Stimulated activated naive B cell treated with anti-CD40 and anti-IgM and Interleukin-4, amounts not matched to agents 10 μg/mL and 1 μg/mL and 100 μg/mL, for 72 hours (primary cell): ENCODE measurements around the gene MDGA2.
"Not testable (repeated sequence)": the region's sequence is repeated elsewhere in the genome, so short reads cannot be mapped to it uniquely, and the experiment has no call there.

Experiments used
- ATAC-seq, 2 donors: fragments of 150-1000 bp; cut with Tn5 transposase; replicated peaks; 2 replicates each; pipeline ENCODE4 v1.10.0; 2021; ENCODE audit warnings: moderate library complexity in 1 of 2
- DNase-seq: peaks from one replicate; pipeline ENCODE4 v3.0.0; 2021
- H3K27ac Mint-ChIP-seq: one replicate; pipeline ENCODE4 v1.8.0; 2022; ENCODE audit warnings: mild to moderate bottlenecking, mixed read lengths
- H3K27me3 Mint-ChIP-seq, 2 donors: one replicate each; pipeline ENCODE4 v1.8.0; 2022; ENCODE audit warnings: mixed read lengths in 2 of 2
- H3K36me3 Mint-ChIP-seq, 2 donors: one replicate each; pipeline ENCODE4 v1.8.0; 2022; ENCODE audit warnings: mixed read lengths in 2 of 2, mild to moderate bottlenecking in 1 of 2
- H3K4me1 Mint-ChIP-seq, 2 donors: one replicate each; pipeline ENCODE4 v1.8.0; 2022; ENCODE audit warnings: mixed read lengths in 2 of 2, mild to moderate bottlenecking in 1 of 2
- H3K4me3 Mint-ChIP-seq, 2 donors: one replicate each; pipeline ENCODE4 v1.8.0; 2022; ENCODE audit warnings: mild to moderate bottlenecking in 2 of 2, mixed read lengths in 2 of 2, moderate library complexity in 1 of 2
- H3K9me3 Mint-ChIP-seq, 2 donors: one replicate each; pipeline ENCODE4 v1.8.0; 2022; ENCODE audit warnings: mixed read lengths in 2 of 2, mild to moderate bottlenecking in 1 of 2

MDGA2 gene

GRCh38 chr14:47240748-47241437 lies 434.5 kb downstream of the MDGA2 start:
- no peaks in the 10 kb centered on the region for H3K36me3 Mint-ChIP-seq
- H3K4me3 Mint-ChIP-seq: no peak overlapping the region
- ATAC-seq: no peak
- no peaks in the 10 kb centered on the region for H3K9me3 Mint-ChIP-seq
- H3K27ac Mint-ChIP-seq: no peak overlapping the region
- DNase-seq: no peak
- no peaks in the 10 kb centered on the region for H3K27me3 Mint-ChIP-seq
- no peaks in the 10 kb centered on the region for H3K4me1 Mint-ChIP-seq

GRCh38 chr14:47235619-47236018 lies 439.8 kb downstream of the MDGA2 start:
- no peaks in the 10 kb centered on the region for H3K9me3 Mint-ChIP-seq
- DNase-seq (no peak), ATAC-seq (no peak)
- no peak overlapping the region for H3K4me3 Mint-ChIP-seq
- no peak overlapping the region for H3K27ac Mint-ChIP-seq
- no peaks in the 10 kb centered on the region for H3K4me1 Mint-ChIP-seq
- no peaks in the 10 kb centered on the region for H3K36me3 Mint-ChIP-seq
- H3K27me3 Mint-ChIP-seq: no peaks in the 10 kb centered on the region

GRCh38 chr14:47226877-47227520 lies 448.4 kb downstream of the MDGA2 start:
- Mint-ChIP-seq H3K27ac (no peak overlapping the region), H3K4me3 (no peak overlapping the region), H3K4me1 (no peaks in the 10 kb centered on the region), H3K27me3 (no peaks in the 10 kb centered on the region), H3K36me3 (no peaks in the 10 kb centered on the region), H3K9me3 (peaks cover 0 to 1% of the 10 kb centered on the region in 2 donors)
- DNase-seq (no peak), ATAC-seq (no peak)

- H3K4me1 Mint-ChIP-seq: no peaks in the 10 kb centered on the region
- no peak overlapping the region for H3K4me3 Mint-ChIP-seq
- no peak overlapping the region for H3K27ac Mint-ChIP-seq
- ATAC-seq (no peak), DNase-seq (no peak)
- no peaks in the 10 kb centered on the region for H3K27me3 Mint-ChIP-seq
- no peaks in the 10 kb centered on the region for H3K36me3 Mint-ChIP-seq
- peaks cover 0 to 1% of the 10 kb centered on the region in 2 donors for H3K9me3 Mint-ChIP-seq
Observed at GRCh38 chr14:47223656-47224055, 451.7 kb downstream of the MDGA2 start.

GRCh38 chr14:47220096-47220495 lies 455.3 kb downstream of the MDGA2 start:
- no peak overlapping the region for H3K4me3 Mint-ChIP-seq
- no peaks in the 10 kb centered on the region for H3K4me1 Mint-ChIP-seq
- H3K9me3 Mint-ChIP-seq: peaks cover 0 to 1% of the 10 kb centered on the region in 2 donors
- ATAC-seq: no peak
- H3K36me3 Mint-ChIP-seq: no peaks in the 10 kb centered on the region
- no peak for DNase-seq
- no peaks in the 10 kb centered on the region for H3K27me3 Mint-ChIP-seq
- no peak overlapping the region for H3K27ac Mint-ChIP-seq

- no peak for DNase-seq
- H3K4me3 Mint-ChIP-seq: no peak overlapping the region
- no peaks in the 10 kb centered on the region for H3K4me1 Mint-ChIP-seq
- no peak overlapping the region for H3K27ac Mint-ChIP-seq
- H3K27me3 Mint-ChIP-seq: no peaks in the 10 kb centered on the region
- no peak for ATAC-seq
- no peaks in the 10 kb centered on the region for H3K9me3 Mint-ChIP-seq
- H3K36me3 Mint-ChIP-seq: no peaks in the 10 kb centered on the region
Observed at GRCh38 chr14:47211263-47211662, 464.1 kb downstream of the MDGA2 start.

- DNase-seq (no peak), ATAC-seq (no peak)
- Mint-ChIP-seq H3K27me3 (no peaks in the 10 kb centered on the region), H3K27ac (no peak overlapping the region), H3K4me1 (no peaks in the 10 kb centered on the region), H3K4me3 (no peak overlapping the region), H3K36me3 (no peaks in the 10 kb centered on the region), H3K9me3 (no peaks in the 10 kb centered on the region)
Observed at GRCh38 chr14:47210099-47210498, 465.3 kb downstream of the MDGA2 start.

- Mint-ChIP-seq H3K4me1 (no peaks in the 10 kb centered on the region), H3K27ac (no peak overlapping the region), H3K9me3 (no peaks in the 10 kb centered on the region), H3K27me3 (no peaks in the 10 kb centered on the region), H3K4me3 (no peak overlapping the region), H3K36me3 (no peaks in the 10 kb centered on the region)
- ATAC-seq: no peak
- no peak for DNase-seq
Observed at GRCh38 chr14:47208434-47208833, 467.0 kb downstream of the MDGA2 start.

GRCh38 chr14:47207617-47208016 lies 467.8 kb downstream of the MDGA2 start:
- Mint-ChIP-seq H3K9me3 (no peaks in the 10 kb centered on the region), H3K4me3 (no peak overlapping the region), H3K4me1 (no peaks in the 10 kb centered on the region), H3K27me3 (no peaks in the 10 kb centered on the region), H3K36me3 (no peaks in the 10 kb centered on the region), H3K27ac (no peak overlapping the region)
- no peak for DNase-seq
- ATAC-seq: no peak

GRCh38 chr14:47200740-47201139 lies 474.7 kb downstream of the MDGA2 start:
- H3K27ac Mint-ChIP-seq: no peak overlapping the region
- DNase-seq (no peak), ATAC-seq (no peak)
- H3K4me3 Mint-ChIP-seq: no peak overlapping the region
- H3K36me3 Mint-ChIP-seq: no peaks in the 10 kb centered on the region
- H3K4me1 Mint-ChIP-seq: no peaks in the 10 kb centered on the region
- H3K9me3 Mint-ChIP-seq: peaks cover 0 to 2% of the 10 kb centered on the region in 2 donors
- no peaks in the 10 kb centered on the region for H3K27me3 Mint-ChIP-seq

- H3K27ac Mint-ChIP-seq: no peak overlapping the region
- no peaks in the 10 kb centered on the region for H3K4me1 Mint-ChIP-seq
- DNase-seq: no peak
- H3K36me3 Mint-ChIP-seq: no peaks in the 10 kb centered on the region
- H3K27me3 Mint-ChIP-seq: no peaks in the 10 kb centered on the region
- H3K9me3 Mint-ChIP-seq: no peaks in the 10 kb centered on the region
- no peak for ATAC-seq
- H3K4me3 Mint-ChIP-seq: no peak overlapping the region
Observed at GRCh38 chr14:47195582-47195981, 479.8 kb downstream of the MDGA2 start.

- no peaks in the 10 kb centered on the region for H3K4me1 Mint-ChIP-seq
- no peaks in the 10 kb centered on the region for H3K9me3 Mint-ChIP-seq
- no peak for ATAC-seq
- H3K36me3 Mint-ChIP-seq: no peaks in the 10 kb centered on the region
- H3K4me3 Mint-ChIP-seq: no peak overlapping the region
- H3K27me3 Mint-ChIP-seq: no peaks in the 10 kb centered on the region
- no peak for DNase-seq
- H3K27ac Mint-ChIP-seq: no peak overlapping the region
Observed at GRCh38 chr14:47194055-47194454, 481.4 kb downstream of the MDGA2 start.

GRCh38 chr14:47192203-47192602 lies 483.2 kb downstream of the MDGA2 start:
- H3K27ac Mint-ChIP-seq, H3K9me3 Mint-ChIP-seq, ATAC-seq, H3K4me1 Mint-ChIP-seq, H3K36me3 Mint-ChIP-seq, H3K4me3 Mint-ChIP-seq, H3K27me3 Mint-ChIP-seq, DNase-seq: not testable (repeated sequence)

- no peaks in the 10 kb centered on the region for H3K4me1 Mint-ChIP-seq
- H3K27me3 Mint-ChIP-seq: no peaks in the 10 kb centered on the region
- no peaks in the 10 kb centered on the region for H3K36me3 Mint-ChIP-seq
- no peak for DNase-seq
- no peak overlapping the region for H3K4me3 Mint-ChIP-seq
- H3K27ac Mint-ChIP-seq: no peak overlapping the region
- H3K9me3 Mint-ChIP-seq: no peaks in the 10 kb centered on the region
- ATAC-seq: no peak
Observed at GRCh38 chr14:47191700-47192099, 483.7 kb downstream of the MDGA2 start.

GRCh38 chr14:47189911-47190484 lies 485.4 kb downstream of the MDGA2 start:
- Mint-ChIP-seq H3K27me3 (no peaks in the 10 kb centered on the region), H3K27ac (no peak overlapping the region)
- ATAC-seq: no peak

More at GRCh38 chr14:47189911-47190484, 485.4 kb downstream of the MDGA2 start:
- H3K36me3 Mint-ChIP-seq: no peaks in the 10 kb centered on the region
- no peaks in the 10 kb centered on the region for H3K9me3 Mint-ChIP-seq
- H3K4me1 Mint-ChIP-seq: no peaks in the 10 kb centered on the region
- no peak overlapping the region for H3K4me3 Mint-ChIP-seq
- no peak for DNase-seq
